ENCODE data around the gene P2RY2.

DNA sequence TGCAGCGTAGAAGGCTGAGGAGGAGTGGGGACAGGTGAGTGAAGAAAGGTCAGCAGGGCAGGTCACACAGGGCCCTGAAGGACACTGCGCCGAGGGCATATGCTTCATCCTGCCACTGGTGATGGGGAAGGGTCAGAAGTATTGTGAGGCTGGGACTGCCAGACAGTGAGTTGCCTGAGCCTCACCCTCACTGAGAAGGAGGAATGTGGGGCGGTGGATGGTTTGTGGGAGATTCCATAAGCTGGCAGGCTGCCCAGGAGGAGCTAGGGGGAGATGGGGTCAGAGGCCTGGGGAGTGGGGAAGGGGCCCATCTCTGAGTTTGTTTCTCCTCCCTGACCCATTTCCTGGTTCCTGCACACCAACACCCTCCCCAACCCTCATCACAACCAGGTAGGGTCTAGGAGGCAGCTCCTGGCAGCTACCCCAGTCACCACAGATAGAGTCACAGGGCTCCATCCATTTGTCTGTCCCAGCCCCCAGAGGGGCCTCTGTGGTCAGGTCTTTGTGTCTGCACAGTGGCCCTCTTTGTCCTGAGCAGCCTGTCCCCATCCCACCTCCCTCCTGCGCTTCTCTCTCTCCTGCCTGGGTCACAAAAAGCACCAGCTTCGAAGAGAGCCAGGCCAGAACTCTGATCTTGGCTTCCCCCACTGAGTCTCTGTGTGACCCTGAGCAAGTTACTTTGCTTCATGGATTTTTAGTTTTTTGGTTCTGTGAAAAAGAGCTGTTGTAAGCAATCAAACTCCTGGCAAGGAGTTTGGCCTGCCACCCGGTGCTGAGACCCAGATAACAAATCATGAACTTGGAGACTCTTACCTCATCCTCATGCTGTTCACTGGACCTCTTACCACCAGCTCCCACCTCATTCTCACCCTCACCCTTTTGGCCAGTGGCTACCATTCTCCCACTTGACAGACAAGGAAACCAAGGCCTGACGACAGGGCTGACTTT is 4.6 kb upstream of the P2RY2 start:
- no peak for TF ChIP-seq POLR2AphosphoS5 (IDR thresholded peaks at IDR 0.05; ENCODE audit: low read depth, low read length)
- TF ChIP-seq POLR2A (IDR thresholded peaks at IDR 0.05; ENCODE audit: low read depth, low read length): no peak
- no peak for TF ChIP-seq TAF1 (IDR thresholded peaks at IDR 0.05; ENCODE audit: low read depth, low read length)
- no peak for TF ChIP-seq SPI1 (IDR thresholded peaks at IDR 0.05; ENCODE audit: low read depth, low read length)
- no peak for TF ChIP-seq PAX5 (IDR thresholded peaks at IDR 0.05; ENCODE audit: insufficient read depth, low read length, severe bottlenecking)
- TF ChIP-seq POU2F2 (IDR thresholded peaks at IDR 0.05; ENCODE audit: low read depth, low read length): no peak
